DLD1 (cell line): ENCODE measurements around the gene CCNC.

Experiments used
- in situ Hi-C: cut with HindIII; loops from 2 replicates; pipeline ENCODE4 v1.10.0; 2017; ENCODE audit warnings: low sequenced_read_pairs

Gene CCNC

DNA sequence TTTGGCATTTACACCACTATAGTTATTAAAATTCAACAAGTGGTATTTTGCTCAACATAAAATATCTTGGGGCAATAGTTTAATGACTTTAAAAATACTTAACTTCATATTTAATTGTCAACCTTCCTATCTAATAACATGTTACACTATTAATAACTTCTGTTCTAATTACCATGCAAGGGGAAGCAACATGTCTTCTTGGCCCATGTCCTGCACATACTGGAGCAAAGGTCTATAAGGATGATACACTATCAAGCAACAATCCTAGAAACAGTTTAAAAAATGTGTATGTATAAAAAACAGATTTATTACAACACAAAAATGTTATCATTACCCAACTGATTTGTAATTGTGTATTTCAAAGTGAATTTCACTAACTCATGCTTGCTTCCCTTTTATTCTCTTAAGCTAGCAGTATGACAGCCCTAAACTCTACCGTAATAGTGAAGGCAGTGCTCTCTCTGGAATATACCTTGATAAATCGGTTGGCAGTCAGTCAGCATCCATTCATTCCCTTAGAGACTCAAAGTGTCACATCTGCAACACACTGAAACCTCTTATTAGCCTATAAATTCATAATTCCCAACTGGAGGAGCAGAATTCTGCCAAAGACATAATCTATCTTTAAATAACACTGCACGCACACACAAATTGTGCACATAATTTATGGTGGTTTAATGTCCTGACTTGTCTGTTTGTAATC lies 18.3 kb downstream of the CCNC start:
- in situ Hi-C loops: no loop called here

DNA sequence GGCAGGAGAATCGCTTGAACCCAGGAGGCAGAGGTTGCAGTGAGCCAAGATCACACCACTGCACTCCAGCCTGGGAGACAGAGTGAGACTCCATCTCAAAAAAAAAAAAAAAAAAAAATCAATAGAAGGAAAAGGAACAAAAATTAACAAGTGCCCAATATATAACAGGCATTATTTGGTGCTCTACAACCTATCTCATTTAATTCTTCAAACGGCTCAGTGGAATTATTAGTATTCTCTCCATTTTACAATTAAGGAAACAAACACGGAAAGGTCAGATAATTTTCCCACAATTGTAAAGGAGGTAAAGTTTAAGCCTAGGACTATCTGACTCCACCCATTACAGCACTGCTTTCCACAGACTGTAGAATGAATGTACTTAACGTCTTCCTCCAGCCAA lies 19.8 kb downstream of the CCNC start:
- in situ Hi-C loops: no loop called here

DNA sequence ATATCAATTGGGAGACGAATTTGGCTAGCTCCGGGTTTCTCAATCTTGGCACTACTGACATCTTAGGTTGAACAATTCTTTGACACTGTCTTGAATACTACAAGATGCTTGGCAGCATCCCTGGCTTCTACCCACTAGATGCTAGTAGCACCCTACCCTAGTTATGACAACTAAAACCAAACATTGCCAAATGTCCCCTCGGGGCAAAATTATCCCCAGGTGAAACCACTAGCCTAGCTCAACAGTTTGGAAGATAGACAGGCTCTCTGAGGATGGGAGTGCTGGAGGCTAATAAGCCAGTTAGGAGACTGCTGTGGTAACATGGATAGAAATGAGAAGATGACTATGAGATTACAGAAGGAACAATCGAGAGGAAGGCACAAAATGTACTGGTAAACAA lies 20.9 kb downstream of the CCNC start:
- in situ Hi-C loops: no loop called here

DNA sequence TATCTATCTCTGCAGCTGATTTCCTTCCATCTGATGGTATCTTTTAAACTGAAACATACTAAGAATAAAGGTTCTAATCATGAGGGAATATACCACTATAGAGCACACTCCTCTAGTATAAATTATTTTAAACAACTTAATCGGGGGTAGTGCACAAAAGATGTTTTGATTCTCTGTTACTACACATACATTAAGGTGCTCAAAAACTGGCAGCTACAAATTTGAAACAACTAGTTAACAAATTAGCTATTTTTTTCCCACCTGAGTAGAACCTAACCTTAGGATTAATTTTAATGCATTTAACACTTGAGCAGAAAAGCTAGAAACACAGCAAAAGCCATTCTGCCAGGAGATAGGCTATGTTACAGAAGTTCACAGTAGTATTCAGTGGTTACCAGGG lies 23.0 kb downstream of the CCNC start:
- in situ Hi-C loops: no loop called here

DNA sequence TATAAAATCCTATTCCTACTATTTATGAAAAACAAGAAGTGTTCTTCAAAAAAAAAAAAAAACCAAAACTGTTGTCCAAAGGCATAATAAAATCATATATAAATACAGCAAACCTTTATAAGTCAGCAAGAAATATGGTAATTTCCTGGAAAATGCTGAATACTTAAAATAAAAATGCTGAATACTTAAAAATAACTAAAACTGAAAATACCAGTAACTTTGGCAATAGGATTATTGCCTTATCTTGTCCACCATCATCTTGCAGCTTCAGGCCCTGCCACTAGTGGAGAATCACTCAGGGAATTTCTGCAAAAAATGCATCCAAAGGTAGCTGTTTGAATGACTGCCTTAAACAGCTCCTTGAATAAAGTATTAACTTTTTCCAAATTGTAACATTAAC lies 24.5 kb downstream of the CCNC start:
- in situ Hi-C loops: no loop called here

DNA sequence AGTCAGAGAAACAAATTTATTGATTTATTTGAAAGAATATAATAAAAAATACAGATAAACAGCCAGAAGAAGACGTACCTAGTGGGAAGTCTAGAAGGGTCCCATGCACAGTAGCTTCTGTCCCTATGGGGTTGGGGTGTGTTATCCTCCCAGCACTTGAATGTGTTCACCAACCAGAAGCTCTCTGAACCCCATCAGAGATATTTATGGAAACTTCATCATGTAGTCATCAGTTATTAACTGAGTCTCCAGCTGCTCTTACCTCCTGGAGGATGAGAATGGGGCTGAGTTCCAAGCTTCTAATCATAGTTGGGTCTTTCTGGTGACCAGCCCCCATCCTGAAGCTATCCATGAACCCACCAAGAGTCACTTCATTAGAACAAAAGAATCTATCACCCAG lies 37.8 kb downstream of the CCNC start:
- in situ Hi-C loops: no loop called here

DNA sequence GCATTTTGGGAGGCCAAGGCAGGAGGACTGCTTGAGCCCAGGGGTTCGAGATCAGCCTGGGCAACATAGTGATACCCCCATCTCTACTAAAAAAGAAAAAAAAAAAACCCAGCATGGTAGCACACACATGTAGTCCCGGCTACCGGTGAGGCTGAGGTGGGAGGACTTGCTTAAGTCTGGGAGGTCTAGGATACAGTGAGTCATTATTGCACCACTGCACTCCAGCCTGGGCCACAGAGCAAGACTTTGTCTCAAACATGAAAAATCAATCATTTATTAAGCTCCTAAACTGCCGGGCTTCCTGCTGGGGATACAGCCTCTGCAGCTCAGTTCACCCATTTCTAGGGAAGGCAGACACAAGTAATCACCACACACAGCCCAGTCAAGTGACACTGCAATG lies 45.9 kb downstream of the CCNC start:
- in situ Hi-C loops: no loop called here

DNA sequence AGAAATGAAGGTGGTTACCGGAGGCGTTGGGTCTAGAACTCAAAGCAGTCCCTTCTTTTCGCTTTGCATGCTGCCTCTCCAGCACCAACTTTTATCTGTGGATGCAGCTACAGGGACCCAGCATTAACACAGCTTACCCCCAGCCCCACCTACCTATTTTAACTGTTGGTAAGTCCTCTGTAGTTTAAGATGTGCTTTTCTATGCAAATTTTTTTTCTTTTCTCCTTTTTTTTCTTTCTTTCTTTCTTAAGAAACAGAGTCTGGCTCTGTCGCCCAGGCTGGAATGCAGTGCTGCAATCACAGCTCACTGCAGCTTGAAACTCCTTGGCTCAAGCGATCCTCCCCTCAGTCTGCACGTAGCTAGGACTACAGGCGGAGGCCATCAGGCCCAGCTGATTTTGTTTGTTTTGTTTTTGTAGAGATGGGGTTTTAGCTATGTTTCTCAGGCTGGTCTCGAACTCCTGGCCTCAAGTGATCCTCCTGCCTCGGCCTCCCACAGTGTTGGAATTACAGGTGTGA lies 46.8 kb downstream of the CCNC start:
- in situ Hi-C loops: no loop called here

DNA sequence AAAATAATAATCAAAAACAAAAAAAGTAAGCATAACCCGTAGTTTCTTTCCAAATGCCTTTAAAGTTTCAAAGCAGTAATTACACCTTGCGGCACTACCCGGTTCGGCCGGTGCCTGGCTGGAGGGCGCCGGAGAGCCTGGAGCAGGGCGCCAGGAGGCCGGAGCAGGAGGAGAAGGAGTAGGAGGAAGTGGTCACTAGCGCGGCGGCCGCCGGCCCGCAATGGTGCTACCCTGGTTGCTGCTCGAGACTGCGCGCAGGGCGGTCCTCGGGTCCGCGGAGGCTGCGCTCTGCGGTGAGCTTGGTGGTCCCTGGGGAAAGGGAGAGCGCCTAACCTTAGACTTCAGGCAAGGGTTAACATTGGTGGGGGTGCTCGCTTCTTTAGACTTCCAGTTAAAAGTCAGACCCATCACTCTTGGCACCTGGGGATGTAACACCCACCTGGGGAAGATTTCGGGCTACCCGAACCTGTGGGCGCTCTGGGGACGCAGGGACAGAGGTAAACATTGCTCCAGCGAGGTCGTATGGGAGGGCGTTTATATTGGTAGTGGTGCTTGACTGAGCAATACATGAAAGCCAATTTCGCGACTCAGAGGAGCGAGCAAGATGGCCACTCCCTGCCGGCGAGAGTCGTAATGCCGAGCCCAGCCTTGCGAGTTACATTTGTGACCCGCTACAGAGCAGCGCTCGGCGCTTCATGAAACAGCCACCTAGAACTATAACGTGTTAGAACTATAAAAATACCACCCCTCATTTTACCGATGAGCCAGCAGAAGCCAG lies 47.4 kb downstream of the CCNC start:
- in situ Hi-C loops: no loop called here

DNA sequence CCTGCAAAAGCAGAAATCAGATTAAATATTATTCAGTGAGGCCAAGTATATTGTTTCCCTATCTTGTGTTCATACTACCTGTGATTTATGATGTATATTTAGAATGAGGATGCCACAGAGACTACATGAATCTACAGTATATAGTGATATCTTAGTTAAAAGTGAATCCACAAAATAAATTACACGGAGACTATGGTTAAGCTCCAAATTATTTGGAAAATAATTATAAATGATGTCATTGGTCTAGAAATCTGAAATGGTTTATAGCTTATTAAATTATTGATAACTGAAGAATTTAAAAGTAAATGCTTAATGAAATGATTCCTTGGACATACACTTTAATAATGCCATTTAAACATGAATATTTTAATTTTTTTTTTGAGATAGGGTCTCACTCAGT lies 49.0 kb downstream of the CCNC start:
- in situ Hi-C loops: no loop called here

DNA sequence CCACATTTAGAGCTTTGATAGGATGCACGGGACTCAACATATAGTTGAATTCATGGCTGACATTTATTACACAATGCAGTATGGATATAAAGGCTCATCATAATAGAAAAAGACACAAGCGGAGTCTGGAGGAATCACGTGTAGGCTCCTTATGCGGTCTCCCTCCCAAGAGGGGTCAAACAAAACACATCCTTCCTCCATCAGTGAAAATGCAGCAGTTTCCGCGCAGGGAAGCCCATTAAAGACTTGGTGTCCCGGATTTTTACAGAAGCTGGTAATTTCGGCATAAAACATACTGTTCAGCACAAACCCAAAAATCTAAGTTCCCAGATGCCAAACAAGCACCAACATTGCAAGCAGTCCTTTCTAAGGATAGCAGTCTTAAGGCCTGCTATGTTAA lies 54.4 kb downstream of the CCNC start:
- in situ Hi-C loops: no loop called here

DNA sequence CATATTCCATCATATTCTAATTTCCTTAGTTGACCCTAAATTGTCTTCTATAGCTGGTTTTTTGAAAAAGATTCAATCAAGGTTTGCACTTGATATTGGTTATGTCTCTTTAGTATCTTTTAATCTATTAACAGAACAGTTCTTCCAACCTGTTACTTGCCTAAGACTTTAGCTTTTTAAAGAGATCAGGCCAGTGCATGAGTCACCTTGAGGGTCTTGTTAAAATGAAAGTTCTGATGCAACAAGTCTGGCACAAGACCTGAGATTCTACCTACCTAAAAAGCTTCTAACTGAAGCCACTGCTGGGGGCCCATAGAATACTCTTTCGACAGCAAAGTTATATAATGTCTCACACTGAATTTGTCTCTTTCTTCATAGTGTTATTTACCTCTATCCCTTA lies 56.4 kb downstream of the CCNC start:
- in situ Hi-C loops: no loop called here

DNA sequence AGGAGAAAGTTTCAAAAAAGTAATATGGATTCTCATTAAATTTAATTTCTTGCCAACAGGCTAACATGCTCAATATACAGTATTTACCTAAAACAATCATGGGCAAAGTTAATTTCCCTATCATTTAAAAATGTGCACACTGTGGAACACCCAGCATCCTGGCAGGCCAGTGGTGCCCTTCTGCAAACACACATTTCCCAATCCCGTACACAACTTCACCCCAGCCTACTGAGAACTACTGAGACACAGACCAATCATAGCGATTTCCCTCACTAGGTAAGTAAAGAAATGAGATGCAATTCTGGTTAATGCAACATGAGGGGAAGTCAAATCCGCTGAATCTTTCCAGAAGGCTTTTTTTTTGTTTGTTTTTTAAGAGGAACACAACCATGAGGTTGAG lies 60.8 kb downstream of the CCNC start:
- in situ Hi-C loops: no loop called here

DNA sequence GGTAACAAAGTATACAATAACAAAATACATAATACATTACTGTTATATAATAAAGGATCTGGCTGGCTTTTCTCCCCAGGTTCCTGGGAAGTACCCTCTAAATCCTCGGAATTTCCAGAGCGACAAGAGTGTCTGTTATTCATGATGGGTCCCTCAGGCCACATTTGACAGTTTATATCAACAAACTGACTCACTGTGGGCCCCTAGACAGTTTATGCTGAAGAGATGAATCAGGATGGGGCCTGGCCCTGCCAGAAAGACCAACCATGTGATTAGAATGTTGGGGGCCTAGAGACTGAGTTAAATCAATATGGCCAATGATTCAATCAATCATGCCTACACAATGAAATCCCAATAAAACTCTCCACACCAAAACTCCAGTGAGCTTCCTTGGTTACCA lies 66.7 kb downstream of the CCNC start:
- in situ Hi-C loops: no loop called here

DNA sequence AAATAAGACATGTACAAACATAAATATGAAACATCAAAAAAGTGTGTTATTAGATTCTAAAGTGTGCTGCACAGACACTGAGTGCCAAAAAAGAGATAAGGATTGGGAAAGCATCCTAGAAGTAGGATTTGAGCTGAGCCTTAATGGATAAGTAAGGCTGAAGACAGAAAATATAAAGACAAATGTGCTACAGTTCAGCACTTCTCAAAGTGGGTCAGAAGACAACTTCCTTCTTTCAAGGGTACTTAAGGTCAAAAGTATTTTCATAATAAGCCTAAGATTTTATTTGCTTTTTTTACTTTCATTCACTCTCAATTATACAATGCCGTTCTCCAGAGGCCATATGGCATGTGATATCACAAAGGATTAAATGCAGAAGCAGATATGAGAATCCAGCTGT lies 70.0 kb downstream of the CCNC start:
- in situ Hi-C loops: no loop called here

DNA sequence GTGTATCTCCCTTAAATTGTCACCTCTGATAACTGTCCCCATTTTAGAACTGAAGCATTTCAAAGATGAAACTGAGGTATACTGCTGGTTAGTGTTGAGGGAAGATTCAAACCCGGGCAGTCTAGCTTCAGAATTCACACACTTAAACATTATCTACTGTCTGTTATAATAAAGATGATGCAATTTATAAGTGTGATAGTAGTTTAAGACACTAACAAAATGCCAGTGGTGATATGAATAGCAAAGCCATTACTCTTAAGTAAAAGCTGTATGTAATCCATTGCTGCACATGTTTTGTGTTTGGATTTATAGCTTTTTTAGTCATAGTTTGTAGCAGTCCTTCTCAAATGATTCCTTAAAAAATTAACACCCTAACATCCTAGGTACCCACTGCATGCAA lies 73.0 kb downstream of the CCNC start:
- in situ Hi-C loops: no loop called here
